HG03558 (cell line): Measurements from ENCODE around the gene IMPA2.

Experiments used
- ATAC-seq: cut with Tn5 transposase; IDR thresholded peaks from one replicate; pipeline ENCODE4 v1.9.1; 2021; ENCODE audit warnings: moderate number of reproducible peaks; ENCODE audit not compliant: unreplicated experiment; ENCODE audit errors: extremely low read depth

Gene IMPA2

DNA sequence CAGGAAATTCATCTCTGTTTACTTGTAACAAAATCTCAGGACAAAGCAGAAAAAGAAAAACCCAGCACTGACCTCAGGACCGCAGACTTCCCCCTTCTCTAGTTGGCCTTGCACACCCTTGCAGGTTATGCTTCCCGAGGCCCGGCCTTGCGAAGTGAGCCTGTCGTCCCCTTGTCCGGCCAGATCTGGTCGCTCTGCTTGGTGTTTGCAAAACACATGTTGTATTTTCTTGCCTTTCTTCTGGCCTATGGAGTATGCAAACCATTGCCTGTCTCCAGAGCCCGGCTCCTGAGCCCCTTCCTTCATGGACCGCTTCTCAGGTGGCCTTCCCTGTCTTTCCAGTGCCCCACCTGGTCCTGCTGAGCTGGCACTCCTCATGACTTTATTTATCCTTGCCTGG, 4.8 kb downstream of the IMPA2 start:
- no peak for ATAC-seq

DNA sequence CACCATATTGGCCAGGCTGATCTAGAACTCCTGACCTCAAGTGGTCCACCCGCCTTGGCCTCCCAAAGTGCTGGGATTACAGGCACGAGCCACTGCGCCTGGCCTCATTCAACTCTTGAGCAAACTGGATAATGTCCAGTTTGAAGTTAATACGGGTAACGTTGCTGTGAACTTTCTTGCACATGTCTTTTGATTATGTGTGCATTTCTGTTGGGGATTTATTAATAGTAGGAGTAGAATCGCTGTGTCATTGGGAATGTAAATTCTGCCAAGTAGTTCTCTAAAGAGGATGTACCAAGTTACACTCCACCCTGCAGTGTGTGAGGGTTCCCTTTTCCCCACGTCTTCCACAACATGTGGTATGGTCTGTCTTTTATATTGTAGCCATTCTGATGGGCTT, 6.2 kb downstream of the IMPA2 start:
- no peak for ATAC-seq

DNA sequence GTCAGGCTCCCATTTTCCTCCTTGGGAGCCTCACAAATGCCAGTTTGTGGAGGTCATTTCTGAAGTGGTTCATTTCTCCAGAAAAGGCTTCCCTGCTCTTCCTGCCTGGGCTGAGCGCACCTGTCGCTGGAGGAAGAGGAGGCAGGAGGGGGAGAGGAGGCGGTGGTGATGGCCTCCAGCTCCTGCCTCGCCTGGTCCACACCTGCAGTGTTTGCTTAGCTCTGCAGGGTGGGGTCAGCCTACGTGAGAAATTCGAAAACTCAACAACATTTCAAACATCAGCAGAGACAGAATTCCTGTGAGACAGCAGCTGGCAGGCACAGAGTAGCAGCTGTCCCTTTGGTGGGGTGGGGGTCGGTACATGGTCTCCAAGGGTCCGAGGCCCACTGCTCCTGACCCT, 7.9 kb downstream of the IMPA2 start:
- no peak for ATAC-seq

DNA sequence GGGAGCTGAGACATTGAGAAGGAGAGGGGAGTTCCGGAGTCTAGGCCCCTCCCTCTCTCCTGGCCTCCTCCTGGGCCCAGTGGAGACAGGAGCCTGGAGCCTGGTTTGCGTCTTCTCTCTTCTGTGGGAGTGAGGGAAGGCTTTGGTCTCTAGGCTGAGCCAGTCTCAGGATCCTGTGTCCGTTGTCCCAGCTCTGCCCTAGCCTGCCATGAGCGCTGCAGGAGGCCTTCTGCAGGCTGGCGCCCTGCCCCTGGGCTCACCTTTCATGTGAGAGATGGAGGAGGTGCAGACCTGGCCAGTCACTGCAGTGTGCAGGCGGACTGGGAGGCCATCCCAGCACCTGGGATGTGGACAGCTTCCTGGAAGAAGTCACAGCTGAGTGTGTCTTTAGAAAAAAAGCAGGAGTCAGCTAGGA, 8.7 kb downstream of the IMPA2 start:
- ATAC-seq: no peak

DNA sequence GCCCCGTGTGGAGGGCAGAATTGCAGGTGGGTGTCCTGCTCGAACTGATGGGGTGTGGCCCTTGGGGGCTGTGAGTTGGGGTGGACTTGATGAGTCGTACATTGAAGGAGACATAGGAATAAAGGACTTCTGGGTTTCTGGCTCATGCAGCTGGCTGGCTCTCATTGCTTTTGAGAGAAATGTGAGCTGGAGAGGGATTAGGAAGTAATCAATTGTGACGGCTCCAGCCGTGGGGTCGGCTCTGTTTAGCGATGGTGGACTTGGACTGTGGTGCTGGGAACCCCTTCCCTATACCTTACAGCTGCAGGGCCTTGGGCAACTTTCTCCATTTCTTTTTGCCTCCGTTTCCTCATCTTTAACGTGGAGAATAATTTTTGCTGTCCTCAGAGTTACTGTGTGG, 9.2 kb downstream of the IMPA2 start:
- no peak for ATAC-seq

DNA sequence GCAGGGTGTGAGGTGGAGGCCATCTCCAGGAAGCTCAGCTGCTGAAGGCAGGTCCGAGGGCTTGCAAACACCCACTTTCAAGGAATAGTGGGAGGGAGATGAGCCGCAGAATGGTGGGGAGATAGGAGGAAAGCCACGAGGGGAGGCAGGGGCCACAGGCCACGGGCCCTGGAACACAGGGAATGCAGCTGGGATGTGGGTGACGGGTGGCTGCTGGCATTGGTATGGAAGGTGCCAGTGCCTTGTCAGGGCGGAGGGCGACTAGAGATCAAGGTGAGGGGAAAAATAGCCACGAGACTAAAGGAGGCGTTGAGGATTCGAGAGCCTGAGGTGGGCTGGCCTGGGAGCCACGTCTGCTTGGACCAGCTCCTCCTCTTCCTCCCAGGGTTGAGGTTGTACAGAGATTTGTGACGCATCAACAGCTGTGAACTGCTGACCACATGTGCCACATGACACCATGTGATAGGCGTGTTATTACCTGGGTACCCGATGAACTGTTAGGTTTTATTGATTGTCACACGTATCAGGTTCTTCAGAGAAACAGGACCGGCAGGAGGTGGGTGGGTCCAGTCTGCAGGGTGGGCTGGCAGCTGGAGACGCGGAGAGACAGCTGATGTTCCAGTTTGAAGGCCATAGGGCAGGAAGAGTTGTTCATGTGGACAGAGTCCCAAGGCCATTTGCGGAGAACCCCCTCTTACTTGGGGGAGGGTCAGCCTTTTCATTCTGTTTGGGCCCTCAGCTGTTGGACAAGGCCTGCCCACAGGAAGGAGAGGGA, 9.9 kb downstream of the IMPA2 start:
- no peak for ATAC-seq

DNA sequence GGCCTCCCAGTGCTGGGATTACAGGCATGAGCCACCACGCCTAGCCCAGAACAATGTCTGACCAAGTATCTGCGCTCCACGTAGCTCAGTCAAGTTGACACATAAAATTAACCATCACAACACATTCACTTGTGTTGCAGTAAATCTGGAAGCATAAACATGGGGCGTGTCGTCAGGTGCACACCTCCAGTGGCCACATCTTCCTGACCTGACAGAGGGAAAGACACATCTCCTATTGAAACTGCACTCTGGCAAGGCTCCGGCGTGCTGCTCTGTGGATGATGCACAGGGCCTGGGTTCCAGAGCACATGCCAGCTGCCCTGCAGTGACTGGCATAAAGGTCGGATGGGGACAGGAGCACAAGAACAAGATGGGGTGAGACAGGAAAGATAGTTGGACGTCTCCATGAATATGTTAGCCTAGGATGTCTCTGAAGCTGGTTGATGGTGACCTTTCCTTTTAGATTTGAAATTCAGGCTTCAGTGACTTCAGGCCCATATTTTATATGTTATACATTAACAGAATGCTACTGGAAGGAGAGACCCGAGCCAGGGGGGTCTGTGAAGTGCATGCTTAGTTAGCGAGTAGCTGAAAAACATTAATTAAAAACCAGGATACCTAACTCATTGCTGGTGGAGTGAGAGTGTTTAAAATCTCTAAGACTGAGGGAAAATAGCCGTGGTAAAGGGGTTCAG, 10.9 kb downstream of the IMPA2 start:
- no peak for ATAC-seq

DNA sequence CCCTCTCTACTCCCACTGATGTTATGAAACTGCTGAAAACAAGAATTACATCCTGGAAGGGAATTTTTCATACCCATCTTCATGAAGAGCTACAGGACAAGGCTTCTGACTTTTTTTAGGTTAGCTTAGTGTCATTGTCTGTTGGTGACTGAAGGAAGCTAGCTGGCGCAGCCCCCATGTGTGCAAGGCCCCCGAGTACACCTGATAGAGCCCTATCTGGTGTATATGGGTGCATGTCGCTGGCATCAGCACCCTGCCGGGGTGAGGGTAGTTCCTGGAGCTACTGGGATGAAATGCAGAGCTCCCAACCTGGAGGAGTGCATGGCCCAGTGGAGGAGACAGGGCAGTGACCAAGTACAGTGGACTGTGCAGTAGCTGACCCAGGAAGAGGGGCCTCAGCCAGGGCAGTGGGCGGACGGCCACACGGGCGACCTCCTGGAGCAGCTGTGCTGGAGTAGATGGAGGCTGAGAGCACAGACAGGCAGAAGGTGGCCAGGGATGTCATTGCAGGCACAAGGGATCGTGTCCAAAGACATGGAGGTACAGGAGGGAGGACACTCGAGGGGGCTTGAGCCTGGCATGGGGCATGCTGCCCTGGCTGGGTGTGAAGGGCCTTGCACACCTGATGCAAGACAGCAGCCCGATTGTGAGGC, 12.1 kb downstream of the IMPA2 start:
- ATAC-seq: no peak

DNA sequence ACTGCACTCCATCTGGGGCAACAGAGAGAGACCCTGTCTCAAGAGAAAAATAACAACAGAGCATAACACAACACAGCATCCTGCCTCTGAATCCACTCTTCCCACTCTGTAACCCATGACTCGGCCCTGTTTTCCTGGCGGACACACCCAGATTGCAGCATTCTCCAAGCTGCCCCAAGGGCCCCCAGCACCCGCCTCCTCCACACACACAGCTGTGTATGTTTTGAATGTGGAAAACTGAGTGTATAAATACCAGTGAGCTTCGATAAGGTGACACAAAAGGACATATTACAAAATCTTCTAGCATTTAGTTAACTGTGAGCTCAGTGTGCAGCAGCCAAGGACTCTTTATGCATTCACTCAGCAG, 13.0 kb downstream of the IMPA2 start:
- no peak for ATAC-seq

DNA sequence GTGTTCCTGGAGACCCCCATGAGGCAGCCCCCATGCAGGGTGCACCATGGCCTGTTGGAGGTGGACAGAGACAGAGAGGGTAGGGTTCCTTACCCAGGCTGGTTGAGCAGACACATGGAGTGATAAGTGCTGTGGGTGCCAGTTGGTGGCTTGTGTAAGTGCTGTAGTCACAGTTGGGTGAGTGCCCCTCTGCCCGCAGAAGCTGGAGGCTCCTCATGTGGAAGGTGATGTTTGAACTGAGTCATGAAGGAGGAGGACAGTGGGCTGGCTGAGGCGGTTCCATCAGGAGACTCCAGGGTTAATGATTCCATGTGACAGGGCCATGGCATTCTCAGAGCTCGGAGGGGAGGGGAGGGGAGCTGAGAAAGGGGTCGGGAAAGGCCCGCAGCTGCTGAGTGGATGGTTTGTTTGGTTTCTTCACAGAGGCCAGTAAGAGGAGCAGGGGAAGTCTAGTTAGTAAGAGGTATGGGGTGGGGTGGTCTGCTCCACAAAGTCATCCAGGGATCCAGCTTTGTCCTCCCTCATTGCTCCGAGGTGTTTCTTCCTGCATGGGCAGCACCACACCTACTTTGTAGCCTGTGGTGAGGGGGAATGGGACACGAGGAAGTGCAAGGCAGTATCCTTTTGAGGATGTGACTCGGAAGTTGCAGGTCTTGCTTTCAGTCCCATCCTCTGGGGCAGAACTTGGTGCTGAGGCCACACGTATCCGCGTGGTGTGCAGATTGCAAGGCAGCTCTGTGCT, 13.6 kb downstream of the IMPA2 start:
- no peak for ATAC-seq

DNA sequence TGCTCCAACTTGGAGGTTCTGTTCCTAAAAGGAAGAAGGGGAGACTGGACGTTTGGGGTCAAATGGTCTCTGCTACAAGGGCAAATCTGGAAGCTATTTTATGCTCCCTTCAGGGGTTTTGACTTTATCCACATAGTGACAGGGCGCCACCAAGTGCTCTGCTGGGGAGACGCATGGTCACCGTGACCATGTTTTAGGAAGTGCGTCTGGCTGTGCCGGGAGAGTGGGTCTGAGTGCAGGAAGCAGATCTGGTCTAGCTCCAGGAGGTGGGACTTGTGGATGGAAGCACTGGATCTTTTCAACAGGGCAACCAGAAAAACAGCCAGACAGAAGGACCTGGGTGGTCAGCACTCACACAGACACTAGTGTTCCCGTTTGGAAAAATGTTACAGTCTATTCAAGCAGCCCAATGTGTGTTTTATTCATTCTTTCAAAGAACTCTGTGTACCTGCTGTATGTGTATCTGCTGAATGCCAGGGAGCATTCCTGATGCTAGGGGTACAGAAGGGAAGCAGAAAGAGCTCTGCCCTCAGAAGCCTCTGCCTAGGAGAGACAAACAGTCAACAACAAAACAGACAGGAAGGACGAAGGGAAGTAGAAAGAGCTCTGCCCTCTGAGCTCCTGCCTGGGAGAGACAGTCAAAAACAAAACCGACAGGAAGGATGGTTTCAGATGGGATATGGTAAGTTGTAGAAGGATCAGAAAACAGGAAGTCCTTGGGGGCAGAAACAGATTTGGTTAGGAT, 14.3 kb downstream of the IMPA2 start:
- no peak for ATAC-seq

DNA sequence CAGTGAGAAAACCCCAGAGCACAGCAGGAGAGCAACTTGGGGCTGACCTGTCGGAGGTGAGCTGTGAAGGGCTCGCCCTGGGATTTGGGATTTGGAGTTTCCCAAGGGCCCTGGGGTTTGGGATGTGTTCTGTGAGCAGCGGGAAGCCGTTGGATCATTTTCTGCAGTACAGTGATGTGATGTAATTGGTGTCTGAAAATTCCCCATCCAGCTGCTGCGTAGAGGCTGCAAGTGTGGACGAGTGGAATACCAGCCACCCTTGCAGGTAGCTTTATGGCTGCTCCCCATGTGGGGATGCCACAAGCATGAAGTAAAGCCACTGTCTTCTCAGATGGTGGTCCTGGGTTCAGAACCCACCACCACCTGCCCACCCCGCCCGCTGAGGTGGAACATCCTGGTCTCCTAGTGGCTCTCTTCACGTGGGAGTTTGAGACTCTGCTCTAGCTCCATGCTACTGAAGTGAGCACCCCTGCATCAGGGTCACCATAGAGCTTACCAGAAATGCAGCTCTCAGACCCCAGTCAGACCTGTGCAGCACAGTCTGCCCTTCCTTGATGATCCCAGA, 15.0 kb downstream of the IMPA2 start:
- ATAC-seq: no peak

DNA sequence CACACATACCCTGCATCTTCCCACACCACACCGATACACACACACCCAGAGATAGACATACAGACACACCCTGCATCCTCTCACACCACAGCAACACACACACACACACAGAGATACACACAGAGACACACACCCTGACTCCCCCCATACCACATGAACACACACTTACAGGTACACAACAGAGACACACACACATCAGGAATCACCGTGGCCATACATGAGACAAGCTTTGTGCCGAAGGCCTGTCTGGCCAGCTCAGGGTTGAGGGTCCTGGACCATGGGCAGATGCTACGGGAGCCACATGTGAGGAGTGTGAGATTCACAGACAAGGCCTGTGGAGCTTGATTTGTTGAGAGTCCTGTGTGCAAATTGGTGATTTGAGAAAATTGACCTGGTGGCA, 15.6 kb downstream of the IMPA2 start:
- no peak for ATAC-seq

DNA sequence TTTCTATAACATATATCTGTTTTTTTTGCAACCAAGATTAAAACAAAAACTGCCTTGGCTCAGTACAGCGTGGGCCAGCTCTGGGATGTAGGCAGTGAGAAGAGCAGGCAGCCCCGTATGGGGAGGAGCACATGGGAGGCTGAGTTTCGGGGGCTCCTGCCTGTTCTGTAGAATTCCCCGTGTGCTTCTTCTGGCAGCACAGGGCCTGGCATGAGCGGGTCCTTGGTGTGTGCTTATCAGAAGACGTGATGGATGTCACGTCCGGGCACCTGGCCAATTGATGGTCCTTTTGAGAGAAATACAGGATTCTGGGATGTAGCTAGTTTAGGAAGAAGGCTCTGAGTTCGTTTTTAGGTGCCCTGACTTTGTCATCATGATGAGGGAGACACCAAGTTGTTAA, 16.2 kb downstream of the IMPA2 start:
- ATAC-seq: no peak

DNA sequence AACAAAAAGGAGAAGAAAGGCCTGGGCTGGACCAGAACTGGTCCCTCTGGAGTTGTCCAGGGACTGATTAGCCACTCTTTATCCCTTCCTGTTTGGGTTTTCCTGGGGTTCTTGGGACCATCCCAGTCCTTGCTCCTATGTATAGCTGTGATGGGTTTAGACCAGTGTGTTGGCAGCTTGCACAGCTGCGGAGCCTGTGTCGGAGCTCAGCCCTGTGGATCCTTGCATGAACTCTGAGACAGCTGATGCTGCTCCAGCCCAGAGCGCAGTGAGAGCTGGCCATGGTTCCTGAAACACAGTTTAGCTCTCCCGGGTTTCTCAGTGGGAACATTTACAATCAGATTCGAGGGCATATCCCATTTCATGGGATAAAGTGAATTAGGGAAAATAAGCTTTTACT, 16.9 kb downstream of the IMPA2 start:
- no peak for ATAC-seq

DNA sequence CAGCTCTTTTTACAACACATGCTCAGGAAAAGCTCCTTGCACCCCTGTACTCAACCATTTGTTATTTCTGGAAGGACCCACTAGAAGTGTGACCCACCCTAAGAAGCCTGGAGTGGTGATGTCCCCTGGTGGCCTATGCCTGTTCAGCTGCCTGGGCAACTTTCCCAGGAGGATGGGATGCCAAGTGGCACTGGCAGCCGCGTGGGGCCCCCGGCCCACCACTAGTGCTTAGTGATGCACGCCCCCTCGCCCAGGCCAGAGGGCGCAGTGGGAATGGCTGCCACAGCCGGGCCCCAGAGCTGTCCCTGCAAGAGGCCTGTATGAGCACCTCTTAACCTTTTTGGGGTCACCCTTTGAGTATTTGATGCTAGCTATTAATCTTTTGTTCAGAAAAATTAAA, 18.1 kb downstream of the IMPA2 start:
- ATAC-seq: no peak

DNA sequence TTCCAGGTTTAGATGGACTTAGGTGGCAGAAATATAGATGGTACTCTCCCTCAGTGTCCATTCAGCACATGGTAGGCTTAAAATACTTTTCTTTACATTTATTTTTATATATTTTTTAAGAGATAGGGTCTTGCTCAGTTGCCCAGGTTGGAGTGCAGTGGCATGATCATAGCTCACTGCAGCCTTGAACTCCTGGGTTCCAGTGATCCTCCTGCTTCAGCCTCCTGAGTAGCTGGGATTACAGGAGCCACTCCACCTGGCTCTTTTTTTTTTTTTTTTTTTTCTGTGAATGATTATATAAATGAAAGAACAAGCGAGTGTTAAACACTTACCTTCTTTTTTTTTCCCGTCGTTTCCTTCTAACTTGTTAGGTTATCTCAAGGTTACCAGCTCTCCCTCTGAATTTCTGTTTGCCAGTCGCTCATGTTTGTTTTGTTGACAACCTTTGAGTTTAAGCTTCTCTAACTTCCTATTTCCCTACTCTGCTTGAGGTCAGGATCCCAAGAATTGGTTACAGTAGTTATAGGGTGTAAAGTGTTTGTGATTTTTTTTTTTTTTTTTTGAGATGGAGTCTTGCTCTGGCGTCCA, 18.9 kb downstream of the IMPA2 start:
- ATAC-seq: no peak

DNA sequence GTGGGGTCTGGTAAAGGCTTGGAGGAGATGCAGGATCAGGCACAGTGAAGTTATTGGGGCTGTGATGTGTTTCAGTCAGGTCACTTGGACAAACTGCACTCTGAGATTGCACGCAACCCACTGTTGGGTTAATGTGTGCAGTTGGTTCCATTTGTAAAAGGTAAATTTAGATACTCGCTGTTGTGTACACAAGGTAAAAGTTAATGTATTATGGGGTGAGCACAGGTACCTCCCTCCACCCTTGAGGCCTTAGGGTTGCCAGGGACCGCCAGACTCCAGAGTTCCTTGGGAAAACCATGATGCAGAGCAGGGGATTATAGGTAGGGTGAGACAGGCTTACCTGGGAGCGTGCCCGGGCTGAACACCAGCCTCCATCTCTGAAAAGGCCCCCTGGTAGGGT, 20.1 kb downstream of the IMPA2 start:
- no peak for ATAC-seq

DNA sequence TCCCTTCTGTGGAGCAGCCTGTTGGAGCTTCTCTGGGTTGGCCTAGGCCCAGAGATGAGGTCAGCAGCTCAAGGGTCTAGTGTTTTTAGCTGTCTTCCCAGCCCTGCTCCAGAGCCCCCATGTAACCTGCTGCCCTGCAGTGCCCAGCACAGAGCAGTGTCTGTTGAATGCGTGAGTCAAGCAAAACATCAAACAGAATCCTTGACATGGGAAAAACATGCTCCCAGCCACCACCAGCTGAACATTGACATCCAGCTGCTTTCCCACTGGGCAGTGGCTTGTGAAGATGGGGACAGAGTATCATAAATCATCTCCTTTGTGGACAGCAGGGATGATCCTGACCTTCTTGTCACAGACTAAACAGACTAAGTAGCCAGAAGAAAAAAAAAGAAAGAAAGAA, 22.6 kb downstream of the IMPA2 start:
- ATAC-seq: no peak
